ENCODE data around the gene TRAFD1. TPM values are rescaled to one million over a fixed set of nuclear protein-coding genes. Genes with fewer than 3 reads are reported as not detected.

Gene TRAFD1
- total and polyA plus RNA-seq, 9 of the 15 experiments (the other 6 are each of a cell fraction or from before 2014, with no cell fraction given), result 41.3 to 85.5 (median 54.5) TPM

DNA sequence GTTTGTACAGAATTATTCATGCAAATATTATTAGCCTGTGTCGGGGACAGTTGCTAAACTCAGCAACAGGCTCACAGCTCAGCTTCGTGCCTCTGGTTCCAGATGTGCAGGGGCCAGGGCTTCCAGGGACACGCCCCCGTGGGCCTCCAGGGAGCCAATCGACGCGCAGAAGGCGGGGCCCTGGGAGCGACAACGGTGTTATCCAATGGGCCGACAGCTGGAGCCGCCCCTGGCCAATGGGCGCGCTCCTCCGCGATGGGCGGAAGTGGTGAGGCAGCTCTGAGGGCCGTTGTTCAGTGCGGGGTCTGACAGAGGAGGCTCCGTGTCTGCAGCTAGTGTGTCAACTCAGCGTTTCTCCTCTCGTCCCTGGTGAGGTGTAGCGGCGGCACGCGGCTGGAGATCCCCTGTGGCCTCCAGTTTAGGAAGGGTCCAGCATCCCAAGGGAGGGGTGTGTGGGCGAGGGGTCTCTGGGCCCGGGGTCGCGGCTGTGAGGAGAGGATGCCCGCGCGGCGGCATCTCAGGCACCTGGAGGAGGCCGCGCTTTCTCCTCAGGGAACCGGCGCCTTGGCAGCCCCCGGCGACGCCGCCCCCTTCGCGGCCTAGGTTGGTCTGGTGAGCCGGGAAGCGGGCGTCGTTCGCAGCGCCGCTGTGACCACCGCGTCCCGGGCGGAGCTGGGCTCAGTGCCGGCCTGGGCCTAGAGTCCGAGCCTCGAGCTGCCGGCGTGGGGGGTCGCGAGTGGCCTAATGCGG lies at the start of gene TRAFD1 (continued):
- TF ChIP-seq, protein P1, sequence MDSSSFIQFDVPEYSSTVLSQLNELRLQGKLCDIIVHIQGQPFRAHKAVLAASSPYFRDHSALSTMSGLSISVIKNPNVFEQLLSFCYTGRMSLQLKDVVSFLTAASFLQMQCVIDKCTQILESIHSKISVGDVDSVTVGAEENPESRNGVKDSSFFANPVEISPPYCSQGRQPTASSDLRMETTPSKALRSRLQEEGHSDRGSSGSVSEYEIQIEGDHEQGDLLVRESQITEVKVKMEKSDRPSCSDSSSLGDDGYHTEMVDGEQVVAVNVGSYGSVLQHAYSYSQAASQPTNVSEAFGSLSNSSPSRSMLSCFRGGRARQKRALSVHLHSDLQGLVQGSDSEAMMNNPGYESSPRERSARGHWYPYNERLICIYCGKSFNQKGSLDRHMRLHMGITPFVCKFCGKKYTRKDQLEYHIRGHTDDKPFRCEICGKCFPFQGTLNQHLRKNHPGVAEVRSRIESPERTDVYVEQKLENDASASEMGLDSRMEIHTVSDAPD (CRISPR knock-in tag; IDR thresholded peaks at IDR 0.05), result no peak
- peak; percentile 49 for TF ChIP-seq EGR1 (conservative IDR thresholded peaks at IDR 0.05)
- TF ChIP-seq, protein P2, sequence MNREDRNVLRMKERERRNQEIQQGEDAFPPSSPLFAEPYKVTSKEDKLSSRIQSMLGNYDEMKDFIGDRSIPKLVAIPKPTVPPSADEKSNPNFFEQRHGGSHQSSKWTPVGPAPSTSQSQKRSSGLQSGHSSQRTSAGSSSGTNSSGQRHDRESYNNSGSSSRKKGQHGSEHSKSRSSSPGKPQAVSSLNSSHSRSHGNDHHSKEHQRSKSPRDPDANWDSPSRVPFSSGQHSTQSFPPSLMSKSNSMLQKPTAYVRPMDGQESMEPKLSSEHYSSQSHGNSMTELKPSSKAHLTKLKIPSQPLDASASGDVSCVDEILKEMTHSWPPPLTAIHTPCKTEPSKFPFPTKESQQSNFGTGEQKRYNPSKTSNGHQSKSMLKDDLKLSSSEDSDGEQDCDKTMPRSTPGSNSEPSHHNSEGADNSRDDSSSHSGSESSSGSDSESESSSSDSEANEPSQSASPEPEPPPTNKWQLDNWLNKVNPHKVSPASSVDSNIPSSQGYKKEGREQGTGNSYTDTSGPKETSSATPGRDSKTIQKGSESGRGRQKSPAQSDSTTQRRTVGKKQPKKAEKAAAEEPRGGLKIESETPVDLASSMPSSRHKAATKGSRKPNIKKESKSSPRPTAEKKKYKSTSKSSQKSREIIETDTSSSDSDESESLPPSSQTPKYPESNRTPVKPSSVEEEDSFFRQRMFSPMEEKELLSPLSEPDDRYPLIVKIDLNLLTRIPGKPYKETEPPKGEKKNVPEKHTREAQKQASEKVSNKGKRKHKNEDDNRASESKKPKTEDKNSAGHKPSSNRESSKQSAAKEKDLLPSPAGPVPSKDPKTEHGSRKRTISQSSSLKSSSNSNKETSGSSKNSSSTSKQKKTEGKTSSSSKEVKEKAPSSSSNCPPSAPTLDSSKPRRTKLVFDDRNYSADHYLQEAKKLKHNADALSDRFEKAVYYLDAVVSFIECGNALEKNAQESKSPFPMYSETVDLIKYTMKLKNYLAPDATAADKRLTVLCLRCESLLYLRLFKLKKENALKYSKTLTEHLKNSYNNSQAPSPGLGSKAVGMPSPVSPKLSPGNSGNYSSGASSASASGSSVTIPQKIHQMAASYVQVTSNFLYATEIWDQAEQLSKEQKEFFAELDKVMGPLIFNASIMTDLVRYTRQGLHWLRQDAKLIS (CRISPR knock-in tag; IDR thresholded peaks at IDR 0.05), result peak; percentile 46; the same call in 1 of the 2 replicates
- TF ChIP-seq HIVEP1 (CRISPR knock-in tag; IDR thresholded peaks at IDR 0.05), result no peak
- TF ChIP-seq, protein P3, sequence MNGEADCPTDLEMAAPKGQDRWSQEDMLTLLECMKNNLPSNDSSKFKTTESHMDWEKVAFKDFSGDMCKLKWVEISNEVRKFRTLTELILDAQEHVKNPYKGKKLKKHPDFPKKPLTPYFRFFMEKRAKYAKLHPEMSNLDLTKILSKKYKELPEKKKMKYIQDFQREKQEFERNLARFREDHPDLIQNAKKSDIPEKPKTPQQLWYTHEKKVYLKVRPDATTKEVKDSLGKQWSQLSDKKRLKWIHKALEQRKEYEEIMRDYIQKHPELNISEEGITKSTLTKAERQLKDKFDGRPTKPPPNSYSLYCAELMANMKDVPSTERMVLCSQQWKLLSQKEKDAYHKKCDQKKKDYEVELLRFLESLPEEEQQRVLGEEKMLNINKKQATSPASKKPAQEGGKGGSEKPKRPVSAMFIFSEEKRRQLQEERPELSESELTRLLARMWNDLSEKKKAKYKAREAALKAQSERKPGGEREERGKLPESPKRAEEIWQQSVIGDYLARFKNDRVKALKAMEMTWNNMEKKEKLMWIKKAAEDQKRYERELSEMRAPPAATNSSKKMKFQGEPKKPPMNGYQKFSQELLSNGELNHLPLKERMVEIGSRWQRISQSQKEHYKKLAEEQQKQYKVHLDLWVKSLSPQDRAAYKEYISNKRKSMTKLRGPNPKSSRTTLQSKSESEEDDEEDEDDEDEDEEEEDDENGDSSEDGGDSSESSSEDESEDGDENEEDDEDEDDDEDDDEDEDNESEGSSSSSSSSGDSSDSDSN (IDR thresholded peaks at IDR 0.05; ENCODE audit: borderline replicate concordance in 1 of 2, low read depth in 2 of 2, low read length in 2 of 2), result peak in 1 of 2 experiments; percentile 82; a peak in 2 of 4 replicates
- TF ChIP-seq JUNB (CRISPR knock-in tag; conservative IDR thresholded peaks at IDR 0.05), result no peak
- TF ChIP-seq, protein P4, sequence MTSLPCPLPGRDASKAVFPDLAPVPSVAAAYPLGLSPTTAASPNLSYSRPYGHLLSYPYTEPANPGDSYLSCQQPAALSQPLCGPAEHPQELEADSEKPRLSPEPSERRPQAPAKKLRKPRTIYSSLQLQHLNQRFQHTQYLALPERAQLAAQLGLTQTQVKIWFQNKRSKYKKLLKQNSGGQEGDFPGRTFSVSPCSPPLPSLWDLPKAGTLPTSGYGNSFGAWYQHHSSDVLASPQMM (CRISPR knock-in tag; IDR thresholded peaks at IDR 0.05), result no peak
- TF ChIP-seq COPS2 (conservative IDR thresholded peaks at IDR 0.05), result no peak
- TF ChIP-seq ERF (CRISPR knock-in tag; IDR thresholded peaks at IDR 0.05), result no peak
- TF ChIP-seq JUND (IDR thresholded peaks at IDR 0.05; ENCODE audit: borderline replicate concordance, low read depth, low read length), result peak; percentile 45; the same call in 1 of the 2 replicates
- no peak for TF ChIP-seq JUND (tag; IDR thresholded peaks at IDR 0.05; ENCODE audit: borderline replicate concordance, low read depth, low read length)
- TF ChIP-seq, protein P5, sequence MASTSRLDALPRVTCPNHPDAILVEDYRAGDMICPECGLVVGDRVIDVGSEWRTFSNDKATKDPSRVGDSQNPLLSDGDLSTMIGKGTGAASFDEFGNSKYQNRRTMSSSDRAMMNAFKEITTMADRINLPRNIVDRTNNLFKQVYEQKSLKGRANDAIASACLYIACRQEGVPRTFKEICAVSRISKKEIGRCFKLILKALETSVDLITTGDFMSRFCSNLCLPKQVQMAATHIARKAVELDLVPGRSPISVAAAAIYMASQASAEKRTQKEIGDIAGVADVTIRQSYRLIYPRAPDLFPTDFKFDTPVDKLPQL (IDR thresholded peaks at IDR 0.05; ENCODE audit: extremely low read depth, insufficient read length), result peak; percentile 72
- peak; percentile 47; the same call in 1 of the 2 replicates for TF ChIP-seq SIN3B (IDR thresholded peaks at IDR 0.05; ENCODE audit: low read depth)
- no peak for TF ChIP-seq NCOA1 (IDR thresholded peaks at IDR 0.05; ENCODE audit: low read depth)
